H1 (cell line): ENCODE results near the gene GPC6.

Experiments used
- CHD1 ChIP-seq: IDR thresholded peaks from 2 replicates; pipeline ENCODE4 v1.6.1; 2012; ENCODE audit warnings: low read depth, low read length, improper control_type of control experiment
- CTCF ChIP-seq, 3 experiments: IDR thresholded peaks; 1 replicate in 2 of 3; 2 replicates in 1 of 3; pipeline versions ENCODE4 v1.5.1 to v1.6.1; 2011; ENCODE audit warnings: low read length in 3 of 3, mild to moderate bottlenecking in 3 of 3, inconsistent platforms in 2 of 3, low read depth in 1 of 3, moderate library complexity in 1 of 3; ENCODE audit not compliant: insufficient read depth in 1 of 3; ENCODE audit errors: control extremely low read depth in 1 of 3
- EP300 ChIP-seq, 2 experiments: IDR thresholded peaks; 1 replicate in 1 of 2; 2 replicates in 1 of 2; pipeline ENCODE4 v1.6.1; 2011 to 2012; ENCODE audit warnings: low read depth in 2 of 2, low read length in 2 of 2, mild to moderate bottlenecking in 2 of 2, borderline replicate concordance in 1 of 2, inconsistent platforms in 1 of 2, moderate library complexity in 1 of 2
- EZH2 ChIP-seq: fragments of 200-600 bp; sonication (generic); IDR thresholded peaks from 2 replicates; pipeline ENCODE4 v1.7.1; 2012; ENCODE audit warnings: low read depth, mild to moderate bottlenecking, moderate library complexity, low read length, inconsistent platforms; ENCODE audit not compliant: severe bottlenecking
- HDAC6 ChIP-seq: IDR thresholded peaks from one replicate; pipeline ENCODE4 v1.7.1; 2012; ENCODE audit warnings: low read depth, mild to moderate bottlenecking, inconsistent platforms, low read length, moderate library complexity
- KDM5A ChIP-seq: fragments of 200-600 bp; IDR thresholded peaks from 2 replicates; pipeline ENCODE4 v1.7.1; 2012; ENCODE audit warnings: mild to moderate bottlenecking, low read length, inconsistent platforms, mixed read lengths
- MAX ChIP-seq: IDR thresholded peaks from 2 replicates; pipeline ENCODE4 v1.6.1; 2012; ENCODE audit warnings: inconsistent platforms
- POLR2A ChIP-seq, 2 experiments: IDR thresholded peaks; 1 replicate in 1 of 2; 2 replicates in 1 of 2; pipeline ENCODE4 v1.6.1; 2011; ENCODE audit warnings: low read depth in 2 of 2, low read length in 2 of 2, mild to moderate bottlenecking in 2 of 2; ENCODE audit errors: control extremely low read depth in 1 of 2
- SAP30 ChIP-seq: fragments of 300-600 bp; sonication (generic); IDR thresholded peaks from 2 replicates; pipeline ENCODE4 v1.7.1; 2012; ENCODE audit warnings: low read length, moderate library complexity, mild to moderate bottlenecking, inconsistent platforms; ENCODE audit not compliant: insufficient read depth, insufficient replicate concordance
- SP2 ChIP-seq: IDR thresholded peaks from 2 replicates; pipeline ENCODE4 v1.6.1; 2012; ENCODE audit warnings: mild to moderate bottlenecking, low read length, inconsistent platforms
- TCF12 ChIP-seq: IDR thresholded peaks from 2 replicates; pipeline ENCODE4 v1.6.1; 2011; ENCODE audit warnings: low read depth, mild to moderate bottlenecking, low read length
- YY1 ChIP-seq: IDR thresholded peaks from 2 replicates; pipeline ENCODE4 v1.6.1; 2011; ENCODE audit warnings: low read depth, mild to moderate bottlenecking, low read length

- TF ChIP-seq CHD1 (no peak), YY1 (no peak), HDAC6 (no peak), MAX (no peak), EZH2 (no peak), POLR2A (IDR thresholded peaks at IDR 0.05; ENCODE audit: control extremely low read depth in 1 of 2, low read depth in 2 of 2, low read length in 2 of 2) (no peak), EP300 (IDR thresholded peaks at IDR 0.05; ENCODE audit: borderline replicate concordance in 1 of 2, low read depth in 2 of 2, low read length in 2 of 2) (no peak), CTCF (IDR thresholded peaks at IDR 0.05; ENCODE audit: control extremely low read depth in 1 of 3, insufficient read depth in 1 of 3, low read depth in 1 of 3, low read length in 3 of 3) (no peak), SP2 (no peak), KDM5A (no peak), SAP30 (no peak), TCF12 (no peak)
Observed at GRCh38 chr13:94312511-94313216, 1086.1 kb downstream of the GPC6 start.
